ENCODE data around the gene NYAP2.

GRCh38 chr2:225526760-225527390 is 127.4 kb downstream of the NYAP2 start:
- TF ChIP-seq YY1 (IDR thresholded peaks at IDR 0.05; ENCODE audit: insufficient read depth, insufficient read length) (no peak), ZNF274 (IDR thresholded peaks at IDR 0.05; ENCODE audit: low read depth, low read length) (no peak), SUZ12 (IDR thresholded peaks at IDR 0.05; ENCODE audit: extremely low read depth, insufficient read depth, insufficient read length) (no peak)

Data from NT2/D1 (cell line).